IPS DF 6.9 (cell line): ENCODE measurements around the gene CACNG7.

Experiments
- DNase-seq: peaks from one replicate; pipeline ENCODE4 v3.0.0-alpha.2; 2013; ENCODE audit warnings: low read depth, low spot score
- H3K27ac ChIP-seq: one replicate; pipeline ENCODE4 v1.5.1; 2013; ENCODE audit warnings: low read length, control low read depth
- H3K27me3 ChIP-seq: 2 replicates; pipeline ENCODE4 v1.6.1; 2013; ENCODE audit warnings: mild to moderate bottlenecking, low read length; ENCODE audit not compliant: control insufficient read depth, insufficient read depth
- H3K36me3 ChIP-seq: 2 replicates; pipeline ENCODE4 v1.6.1; 2013; ENCODE audit warnings: low read length; ENCODE audit not compliant: control insufficient read depth, insufficient read depth
- H3K4me1 ChIP-seq: 2 replicates; pipeline ENCODE4 v1.6.1; 2013; ENCODE audit warnings: low read length; ENCODE audit not compliant: control insufficient read depth, insufficient read depth
- H3K4me3 ChIP-seq: 2 replicates; pipeline ENCODE4 v1.5.1; 2013; ENCODE audit warnings: mild to moderate bottlenecking, low read length
- H3K9me3 ChIP-seq: 2 replicates; pipeline ENCODE4 v1.6.1; 2013; ENCODE audit warnings: low read length, inconsistent platforms; ENCODE audit not compliant: control insufficient read depth, insufficient read depth
- WGBS: extraction: QIAGEN DNeasy Blood & Tissue Kit; methylation state at CpG from one replicate; pipeline ENCODE4 v1.1.7; 2013; ENCODE audit warnings: mixed read lengths, missing lambda C conversion rate; ENCODE audit not compliant: insufficient read length, insufficient coverage; 5-methylcytosine and 5-hydroxymethylcytosine counted together

Gene CACNG7

GRCh38 chr19:53908935-53909415, at the start of gene CACNG7:
Gene CACNG7, plus strand, starts transcription at chr19:53909278. Its CDS starts 3,554 bp downstream, at chr19:53912832.
- H3K4me1 ChIP-seq: peaks cover 7% of the 10 kb centered on the region; the same call in 1 of the 2 replicates
- peak within 1 kb of the TSS; percentile 84 for H3K4me3 ChIP-seq
- no peaks in the 10 kb centered on the region for H3K36me3 ChIP-seq
- no CpG with 5 or more reads among the region's 28 CpGs for WGBS
- H3K27me3 ChIP-seq: peaks cover 3% of the 10 kb centered on the region; the same call in 1 of the 2 replicates
- H3K27ac ChIP-seq: no peak within 1 kb of the TSS
- H3K9me3 ChIP-seq: no peaks in the 10 kb centered on the region
- no peak for DNase-seq

GRCh38 chr19:53864308-53864836, 44.7 kb upstream of the CACNG7 start:
- no peak overlapping the region for H3K27ac ChIP-seq
- no peaks in the 10 kb centered on the region for H3K27me3 ChIP-seq
- H3K36me3 ChIP-seq: no peaks in the 10 kb centered on the region
- peaks cover 4% of the 10 kb centered on the region; the same call in 1 of the 2 replicates for H3K4me1 ChIP-seq
- H3K9me3 ChIP-seq: no peaks in the 10 kb centered on the region
- no CpG with 5 or more reads among the region's 6 CpGs for WGBS
- DNase-seq: no peak
- H3K4me3 ChIP-seq: no peak overlapping the region

- H3K4me3 ChIP-seq: peak overlapping the region; percentile 67; the same call in 1 of the 2 replicates
- H3K4me1 ChIP-seq: peaks cover 6% of the 10 kb centered on the region; the same call in 1 of the 2 replicates
- H3K36me3 ChIP-seq: no peaks in the 10 kb centered on the region
- no peak overlapping the region for H3K27ac ChIP-seq
- no peaks in the 10 kb centered on the region for H3K27me3 ChIP-seq
- WGBS: no CpG with 5 or more reads among the region's 9 CpGs
- no peak for DNase-seq
- no peaks in the 10 kb centered on the region for H3K9me3 ChIP-seq
These were observed 43.6 kb upstream of the CACNG7 start for GRCh38 chr19:53865523-53865917.

GRCh38 chr19:53865918-53866864, 42.9 kb upstream of the CACNG7 start:
- Histone ChIP-seq H3K4me1 (peaks cover 7% of the 10 kb centered on the region; the same call in 1 of the 2 replicates), H3K4me3 (peak overlapping the region; percentile 67; the same call in 1 of the 2 replicates), H3K27me3 (no peaks in the 10 kb centered on the region), H3K27ac (no peak overlapping the region), H3K36me3 (no peaks in the 10 kb centered on the region), H3K9me3 (no peaks in the 10 kb centered on the region)
- DNase-seq: no peak
- no CpG with 5 or more reads among the region's 50 CpGs for WGBS

GRCh38 chr19:53866865-53867224, 42.2 kb upstream of the CACNG7 start:
- Histone ChIP-seq H3K4me3 (peak overlapping the region; percentile 67; the same call in 1 of the 2 replicates), H3K27ac (no peak overlapping the region), H3K27me3 (no peaks in the 10 kb centered on the region), H3K4me1 (peaks cover 7% of the 10 kb centered on the region; the same call in 1 of the 2 replicates), H3K36me3 (no peaks in the 10 kb centered on the region), H3K9me3 (no peaks in the 10 kb centered on the region)
- WGBS: no CpG with 5 or more reads among the region's 14 CpGs
- no peak for DNase-seq

- DNase-seq: no peak
These were observed 41.6 kb upstream of the CACNG7 start, which contains the start of gene MYADM for GRCh38 chr19:53867225-53868090. Gene MYADM, plus strand, starts transcription at chr19:53867883. Its CDS starts 5,647 bp downstream, at chr19:53873530.

GRCh38 chr19:53868091-53868891, 40.8 kb upstream of the CACNG7 start:
- Histone ChIP-seq H3K4me1 (peaks cover 7% of the 10 kb centered on the region; the same call in 1 of the 2 replicates), H3K27ac (no peak overlapping the region)

More at GRCh38 chr19:53867225-53868090, 41.6 kb upstream of the CACNG7 start, which contains the start of gene MYADM:
- peaks cover 7% of the 10 kb centered on the region; the same call in 1 of the 2 replicates for H3K4me1 ChIP-seq
- no peak within 1 kb of the TSS for H3K27ac ChIP-seq
- WGBS: no CpG with 5 or more reads among the region's 37 CpGs
- H3K27me3 ChIP-seq: no peaks in the 10 kb centered on the region
- peak within 1 kb of the TSS; percentile 78 for H3K4me3 ChIP-seq
- H3K9me3 ChIP-seq: no peaks in the 10 kb centered on the region
- no peaks in the 10 kb centered on the region for H3K36me3 ChIP-seq

GRCh38 chr19:53868892-53869804, 39.9 kb upstream of the CACNG7 start:
- Histone ChIP-seq H3K4me1 (peaks cover 7% of the 10 kb centered on the region; the same call in 1 of the 2 replicates), H3K27me3 (no peaks in the 10 kb centered on the region), H3K4me3 (peak overlapping the region; percentile 78), H3K27ac (no peak overlapping the region), H3K36me3 (peaks cover 9% of the 10 kb centered on the region), H3K9me3 (no peaks in the 10 kb centered on the region)
- DNase-seq: no peak
- WGBS: no CpG with 5 or more reads among the region's 75 CpGs

More at GRCh38 chr19:53868091-53868891, 40.8 kb upstream of the CACNG7 start:
- peaks cover under 1% of the 10 kb centered on the region for H3K36me3 ChIP-seq
- H3K9me3 ChIP-seq: no peaks in the 10 kb centered on the region
- H3K4me3 ChIP-seq: peak overlapping the region; percentile 78
- no CpG with 5 or more reads among the region's 37 CpGs for WGBS
- DNase-seq: no peak
- no peaks in the 10 kb centered on the region for H3K27me3 ChIP-seq
